Heart left ventricle (tissue), 16 donors: ENCODE results near the gene GPR148. TPM values are rescaled to one million over a fixed set of nuclear protein-coding genes. Genes with fewer than 3 reads are reported as not detected.

Experiments
- ATAC-seq, 4 donors: fragments of 200-7000 bp; cut with Tn5 transposase; one replicate each; pipeline ENCODE4 v1.9.1; 2020 to 2022; ENCODE audit warnings: moderate library complexity in 4 of 4, mild to moderate bottlenecking in 3 of 4, moderate number of reproducible peaks in 1 of 4
- DNase-seq, 5 donors: peaks; one replicate each; pipeline ENCODE4 v3.0.0-alpha.2; 2020
- H3K27ac ChIP-seq, 12 donors: fragments of 200-600 bp; sonication (generic) in 4 of 12; one replicate each; pipeline versions ENCODE4 v1.5.0 to v1.8.0; 2016 to 2022; ENCODE audit warnings: mild to moderate bottlenecking in 2 of 12
- H3K27me3 ChIP-seq, 9 donors: fragments of 200-600 bp; sonication (generic) in 2 of 9; one replicate each; pipeline versions ENCODE4 v1.5.1 to v1.8.0; 2016 to 2022; ENCODE audit warnings: mild to moderate bottlenecking in 3 of 9
- H3K36me3 ChIP-seq, 9 donors: fragments of 200-600 bp; sonication (generic) in 2 of 9; one replicate each; pipeline versions ENCODE4 v1.5.0 to v1.8.0; 2018 to 2022; ENCODE audit warnings: mild to moderate bottlenecking in 2 of 9
- H3K4me1 ChIP-seq, 12 donors: fragments of 200-600 bp; sonication (generic) in 4 of 12; one replicate each; pipeline versions ENCODE4 v1.5.0 to v1.8.0; 2016 to 2022; ENCODE audit warnings: mild to moderate bottlenecking in 3 of 12
- H3K4me3 ChIP-seq, 12 donors: fragments of 200-600 bp; sonication (generic) in 4 of 12; one replicate each; pipeline versions ENCODE4 v1.5.0 to v1.8.0; 2017 to 2022; ENCODE audit warnings: mild to moderate bottlenecking in 9 of 12, moderate library complexity in 4 of 12
- H3K9me3 ChIP-seq, 12 donors: fragments of 200-600 bp; sonication (generic) in 4 of 12; one replicate each; pipeline versions ENCODE4 v1.5.0 to v1.8.0; 2016 to 2022; ENCODE audit warnings: mild to moderate bottlenecking in 1 of 12
- POLR2A ChIP-seq, 2 donors: fragments of 450-650 bp; IDR thresholded peaks; one replicate each; pipeline ENCODE4 v1.6.1; 2017; ENCODE audit warnings: antibody characterized with exemption in 2 of 2, mild to moderate bottlenecking in 2 of 2, moderate library complexity in 2 of 2
- whole genome bisulfite sequencing, 4 donors: extraction: QIAGEN DNeasy Blood & Tissue Kit in 2 of 4; methylation state at CpG; one replicate each; pipeline versions ENCODE4 v1.1.5 to v1.1.7; 2013 to 2018; 5-methylcytosine and 5-hydroxymethylcytosine counted together
- intact Hi-C, 10 donors: fragments of 100-400 bp; cut with DNase I; formaldehyde crosslinking; loops; one replicate each; pipeline versions ENCODE4 v1.11.1 to v1.14.2; 2022
- polyA plus RNA-seq, 2 donors: library from polyadenylated mRNA; stranded (reverse); fragments of 200-250 nt; gene quantifications; one replicate each; pipeline ENCODE4 v1.2.3, GENCODE V29; 2013
- total RNA-seq, 9 donors: library from RNA; depleted of rRNA in 2 of 9; stranded (reverse); fragments of >200 nt in 2 of 9; fragmentation: NEBNext Ultra II Directional in 3 of 9; extraction: Animal tissue kit (Norgen Biotek cat#: 25700) in 3 of 9; gene quantifications; one replicate each; pipeline versions ENCODE4 v1.1.0 to v1.2.4, GENCODE V29; 2016 to 2023
- TF ChIP-seq, protein P1 (sequence below), 12 donors: fragments of 200-600 bp; sonication (generic) in 4 of 12; IDR thresholded peaks; one replicate each; pipeline versions ENCODE4 v1.5.0 to v1.8.0; 2018 to 2022; ENCODE audit warnings: antibody characterized with exemption in 12 of 12, mild to moderate bottlenecking in 5 of 12
- donor health status: ischemic (EF 13 %, LVEDD 7.1; RV severe dilation, severe dysfunction).
- donor health status: healthy with polysubstance abuse.
- donor health status: DM: no; HTN: yes; CAD: no.
- donor health status: DM: no; HTN: no; CAD: no.
- donor health status: ischemic (EF 25% LVEDD 6.9; RV normal size, moderate dysfunction).
- donor health status: ischemic (EF 25% LVEDD 5.7; RV mildly dilated, moderate dysfunction).
- donor health status: healthy.
- donor health status: DM: yes; HTN: yes; CAD: no.
- donor health status: ischemic (EF 35%, LVEDD 5.7; RV mildly dilated, moderate dysfunction).
- donor health status: nonischemic (EF 11% LVEDD 7.7; RV severe dilation, severe dysfunction).
- donor health status: DM: yes; HTN: yes; CAD: no.
- donor health status: PGD.
- donor health status: ischemic (EF 29% LVEDD 5.4; RV normal size, mild dysfunction).
- donor health status: nonischemic (EF 23%, LVEDD 6.1; RV moderate dilation, normal function).

GPR148 gene
- total and polyA plus RNA-seq, 11 donors: not detected

DNA sequence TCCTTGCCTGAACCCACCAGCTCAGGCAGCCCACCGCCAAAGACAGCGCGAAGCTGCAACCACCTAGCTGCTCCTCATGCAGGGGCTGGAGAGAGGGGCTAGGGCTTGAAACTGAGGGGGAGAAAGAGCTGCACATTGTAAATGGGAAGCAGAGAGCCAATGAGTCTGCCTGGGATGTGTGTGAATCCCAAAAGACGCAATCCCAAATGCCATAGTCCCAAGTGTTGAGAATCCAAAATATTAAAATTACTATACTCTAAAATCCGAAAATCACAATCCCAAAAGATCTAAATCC is 35.9 kb downstream of the GPR148 start:
- no peak overlapping the region for H3K4me3 ChIP-seq
- no peak for ATAC-seq
- no peak overlapping the region for H3K27ac ChIP-seq
- H3K27me3 ChIP-seq: peaks cover 0 to 55% (median 4%) of the 10 kb centered on the region in 9 donors
- WGBS, 4 donors: 84 to 93% (median 88%) methylated on average over 5 of the region's 5 CpGs
- no peak for DNase-seq
- H3K36me3 ChIP-seq: no peaks in the 10 kb centered on the region
- TF ChIP-seq, protein P1, sequence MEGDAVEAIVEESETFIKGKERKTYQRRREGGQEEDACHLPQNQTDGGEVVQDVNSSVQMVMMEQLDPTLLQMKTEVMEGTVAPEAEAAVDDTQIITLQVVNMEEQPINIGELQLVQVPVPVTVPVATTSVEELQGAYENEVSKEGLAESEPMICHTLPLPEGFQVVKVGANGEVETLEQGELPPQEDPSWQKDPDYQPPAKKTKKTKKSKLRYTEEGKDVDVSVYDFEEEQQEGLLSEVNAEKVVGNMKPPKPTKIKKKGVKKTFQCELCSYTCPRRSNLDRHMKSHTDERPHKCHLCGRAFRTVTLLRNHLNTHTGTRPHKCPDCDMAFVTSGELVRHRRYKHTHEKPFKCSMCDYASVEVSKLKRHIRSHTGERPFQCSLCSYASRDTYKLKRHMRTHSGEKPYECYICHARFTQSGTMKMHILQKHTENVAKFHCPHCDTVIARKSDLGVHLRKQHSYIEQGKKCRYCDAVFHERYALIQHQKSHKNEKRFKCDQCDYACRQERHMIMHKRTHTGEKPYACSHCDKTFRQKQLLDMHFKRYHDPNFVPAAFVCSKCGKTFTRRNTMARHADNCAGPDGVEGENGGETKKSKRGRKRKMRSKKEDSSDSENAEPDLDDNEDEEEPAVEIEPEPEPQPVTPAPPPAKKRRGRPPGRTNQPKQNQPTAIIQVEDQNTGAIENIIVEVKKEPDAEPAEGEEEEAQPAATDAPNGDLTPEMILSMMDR (IDR thresholded peaks at IDR 0.05): no peak
- TF ChIP-seq POLR2A (IDR thresholded peaks at IDR 0.05): no peak
- H3K4me1 ChIP-seq: no peaks in the 10 kb centered on the region
- no peaks in the 10 kb centered on the region for H3K9me3 ChIP-seq
- intact Hi-C loops: no loop called here

DNA sequence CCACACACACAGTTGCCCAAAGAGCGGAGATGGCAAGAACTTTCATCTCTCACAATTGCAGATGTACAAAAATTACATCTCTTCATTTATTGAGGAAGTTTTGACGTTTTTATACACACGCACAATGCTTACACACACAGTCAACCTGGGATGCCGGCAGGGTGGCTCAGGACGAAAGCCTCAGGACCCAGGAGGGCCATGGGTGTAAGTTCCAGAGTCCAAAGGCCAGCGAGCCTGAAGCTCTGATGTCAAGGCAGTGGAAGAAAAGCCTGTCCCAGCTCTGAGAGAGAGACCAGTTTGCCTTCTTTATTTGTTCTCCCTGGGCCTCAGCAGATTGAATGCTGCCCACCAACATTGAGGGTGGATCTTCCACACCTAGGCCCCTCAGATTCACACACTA is 36.6 kb downstream of the GPR148 start:
- Histone ChIP-seq H3K27me3 (peaks cover 0 to 49% (median 4%) of the 10 kb centered on the region in 9 donors), H3K4me1 (no peaks in the 10 kb centered on the region), H3K4me3 (no peak overlapping the region), H3K9me3 (no peaks in the 10 kb centered on the region), H3K36me3 (no peaks in the 10 kb centered on the region), H3K27ac (no peak overlapping the region)
- TF ChIP-seq POLR2A (IDR thresholded peaks at IDR 0.05): no peak
- TF ChIP-seq, protein P1 (IDR thresholded peaks at IDR 0.05): no peak
- 80 to 81% (median 81%) methylated on average over 6 of the region's 6 CpGs for WGBS, 4 donors
- no peak for DNase-seq
- intact Hi-C loops: no loop called here
- no peak for ATAC-seq

DNA sequence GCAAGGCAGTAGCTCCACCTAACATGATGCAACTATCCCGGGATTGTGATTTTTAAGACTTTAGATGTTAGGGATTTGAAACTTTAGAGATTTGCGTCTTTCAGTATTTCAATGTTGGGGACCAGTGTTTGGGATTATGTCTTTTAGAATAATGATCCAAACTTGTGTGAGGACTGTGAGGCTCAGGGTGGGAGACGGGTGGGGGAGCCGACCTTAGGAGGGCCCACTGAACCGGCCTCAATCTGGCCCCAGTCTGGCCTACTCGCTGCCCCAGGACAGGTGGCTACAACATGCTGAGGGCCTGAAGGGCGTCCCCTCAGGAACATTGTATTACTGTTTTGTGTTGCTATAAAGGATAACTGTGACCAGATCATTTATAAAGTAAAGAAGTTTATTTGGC is 37.2 kb downstream of the GPR148 start:
- Histone ChIP-seq H3K36me3 (no peaks in the 10 kb centered on the region), H3K9me3 (no peaks in the 10 kb centered on the region), H3K27me3 (peaks cover 0 to 48% (median 2%) of the 10 kb centered on the region in 9 donors), H3K27ac (no peak overlapping the region), H3K4me3 (no peak overlapping the region), H3K4me1 (no peaks in the 10 kb centered on the region)
- intact Hi-C loops: no loop called here
- 82 to 90% (median 87%) methylated on average over 7 of the region's 7 CpGs for WGBS, 4 donors
- DNase-seq (no peak), ATAC-seq (no peak)
- no peak for TF ChIP-seq POLR2A (IDR thresholded peaks at IDR 0.05)
- TF ChIP-seq, protein P1 (IDR thresholded peaks at IDR 0.05): no peak

DNA sequence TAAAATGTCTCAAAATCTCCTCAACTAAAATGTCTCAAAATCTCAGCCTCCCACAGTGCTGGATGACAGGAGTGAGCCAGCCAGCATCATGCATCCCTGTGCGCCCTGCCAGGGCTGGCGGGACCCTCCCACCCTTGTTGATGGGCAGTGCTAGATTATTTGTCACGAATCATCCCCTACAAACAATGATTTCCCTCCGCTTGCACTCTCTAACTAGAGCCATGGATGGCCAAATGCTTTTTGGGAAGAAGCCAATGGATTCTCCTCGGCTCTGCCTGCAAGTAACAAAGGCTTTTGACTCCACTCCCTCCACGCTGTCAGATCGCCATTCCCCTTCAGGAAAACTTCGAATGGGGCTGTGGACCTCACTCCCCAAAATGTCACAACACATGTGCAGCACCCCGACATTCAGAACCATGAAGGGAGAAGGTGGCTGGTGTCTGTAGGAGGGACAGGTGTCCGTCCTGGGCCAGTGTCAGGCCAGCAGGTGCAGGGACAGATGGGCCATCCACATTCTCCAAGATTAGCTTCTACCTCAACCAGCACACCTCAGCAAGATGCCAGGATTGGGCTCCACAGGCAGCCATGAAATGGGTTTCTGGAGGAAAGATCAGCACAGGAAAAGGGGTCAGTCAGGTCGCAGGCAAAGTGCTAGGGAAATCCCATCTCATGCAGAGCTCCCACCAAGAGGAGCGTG is 38.0 kb downstream of the GPR148 start:
- H3K36me3 ChIP-seq: no peaks in the 10 kb centered on the region
- ATAC-seq (no peak), DNase-seq (no peak)
- H3K4me1 ChIP-seq: no peaks in the 10 kb centered on the region
- no peak overlapping the region for H3K27ac ChIP-seq
- H3K4me3 ChIP-seq: no peak overlapping the region
- intact Hi-C loops: no loop called here
- H3K27me3 ChIP-seq: peaks cover 0 to 45% (median 0%) of the 10 kb centered on the region in 9 donors
- WGBS, 4 donors: 75 to 82% (median 77%) methylated on average over 10 to 12 of the region's 12 CpGs
- no peaks in the 10 kb centered on the region for H3K9me3 ChIP-seq
- TF ChIP-seq, protein P1 (IDR thresholded peaks at IDR 0.05): no peak
- no peak for TF ChIP-seq POLR2A (IDR thresholded peaks at IDR 0.05)
